Jurkat, Clone E6-1 (cell line): ENCODE measurements around the gene CINP.

Experiments
- DNase-seq: peaks from one replicate; pipeline ENCODE4 v3.0.0-alpha.2; 2011; ENCODE audit warnings: low read depth, low spot score
- H3K4me3 ChIP-seq: 2 replicates; pipeline ENCODE4 v1.5.1; 2011; ENCODE audit warnings: mild to moderate bottlenecking, low read length, control low read depth, moderate library complexity

Gene CINP

DNA sequence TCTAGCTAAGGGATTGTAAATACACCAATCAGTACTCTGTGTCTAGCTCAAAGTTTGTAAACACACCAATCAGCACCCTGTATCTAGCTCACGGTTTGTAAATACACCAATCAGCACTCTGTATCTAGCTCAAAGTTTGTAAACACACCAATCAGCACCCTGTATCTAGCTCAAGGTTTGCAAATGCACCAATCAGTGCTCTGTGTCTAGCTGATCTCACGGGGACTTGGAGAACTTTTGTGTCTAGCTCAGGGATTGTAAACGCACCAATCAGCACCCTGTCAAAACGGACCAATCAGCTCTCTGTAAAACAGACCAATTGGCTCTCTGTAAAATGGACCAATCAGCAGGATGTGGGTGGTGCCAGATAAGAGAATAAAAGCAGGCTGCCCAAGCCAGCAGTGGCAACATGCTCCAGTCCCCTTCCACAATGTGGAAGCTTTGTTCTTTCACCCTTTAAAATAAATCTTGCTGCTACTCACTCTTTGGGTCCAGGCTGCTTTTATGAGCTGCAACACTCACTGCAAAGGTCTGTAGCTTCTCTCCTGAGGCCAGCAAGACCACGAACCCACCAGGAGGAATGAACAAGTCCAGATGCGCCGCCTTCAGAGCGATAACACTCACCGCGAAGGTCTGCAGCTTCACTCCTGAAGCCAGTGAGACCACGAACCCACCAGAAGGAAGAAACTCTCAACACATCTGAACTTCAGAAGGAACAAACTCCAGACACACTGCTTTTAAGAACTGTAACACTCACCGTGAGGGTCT lies 64.2 kb downstream of the CINP start:
- peak; percentile 66 for DNase-seq
- peak overlapping the region; percentile 20; the same call in 1 of the 2 replicates for H3K4me3 ChIP-seq
